Upper lobe of left lung (tissue), 6 donors: ENCODE data around the gene TEDC2. TPM values are rescaled to one million over a fixed set of nuclear protein-coding genes. Genes with fewer than 3 reads are reported as not detected.
"Not testable (repeated sequence)": the region's sequence is repeated elsewhere in the genome, so short reads cannot be mapped to it uniquely, and the experiment has no call there.

ENCODE experiments used
- ATAC-seq, 2 donors: fragments of 200-7000 bp; cut with Tn5 transposase; one replicate each; pipeline ENCODE4 v1.9.1; 2022; ENCODE audit warnings: mild to moderate bottlenecking in 2 of 2, moderate library complexity in 2 of 2; ENCODE audit not compliant: low FRiP score in 2 of 2
- DNase-seq, 2 donors: peaks; one replicate each; pipeline ENCODE4 v3.0.0-alpha.2; 2019 to 2020
- H3K27ac ChIP-seq, 4 donors: fragments of 200-600 bp; sonication (generic); one replicate each; pipeline ENCODE4 v1.5.1; 2016 to 2019
- H3K27me3 ChIP-seq, 4 donors: fragments of 200-600 bp; sonication (generic); one replicate each; pipeline ENCODE4 v1.5.1; 2017 to 2019
- H3K36me3 ChIP-seq, 4 donors: fragments of 200-600 bp; sonication (generic); one replicate each; pipeline ENCODE4 v1.5.1; 2016 to 2019
- H3K4me1 ChIP-seq, 4 donors: fragments of 200-600 bp; sonication (generic); one replicate each; pipeline ENCODE4 v1.5.1; 2018 to 2019
- H3K4me3 ChIP-seq, 4 donors: fragments of 200-600 bp; sonication (generic); one replicate each; pipeline ENCODE4 v1.5.1; 2017 to 2019; ENCODE audit warnings: mild to moderate bottlenecking in 2 of 4, moderate library complexity in 1 of 4
- H3K9me3 ChIP-seq, 4 donors: fragments of 200-600 bp; sonication (generic); one replicate each; pipeline ENCODE4 v1.5.1; 2018 to 2019
- CTCF ChIP-seq, 6 experiments: fragments of 450-650 bp in 4 of 6; fragments of 200-600 bp in 2 of 6; sonication (generic) in 2 of 6; IDR thresholded peaks; one replicate each; pipeline ENCODE4 v1.5.1; 2016 to 2019; ENCODE audit warnings: antibody characterized with exemption in 6 of 6
- EP300 ChIP-seq, 4 donors: sonication (generic); formaldehyde crosslinking; IDR thresholded peaks; one replicate each; pipeline ENCODE4 v1.5.1; 2017; ENCODE audit warnings: antibody characterized with exemption in 4 of 4, control low read depth in 2 of 4
- POLR2A ChIP-seq, 4 donors: fragments of 450-650 bp; IDR thresholded peaks; one replicate each; pipeline ENCODE4 v1.5.1; 2016 to 2017; ENCODE audit warnings: antibody characterized with exemption in 4 of 4, mild to moderate bottlenecking in 2 of 4
- POLR2AphosphoS5 ChIP-seq, 2 donors: sonication (generic); formaldehyde crosslinking; IDR thresholded peaks; one replicate each; pipeline ENCODE4 v1.5.1; 2017; ENCODE audit warnings: antibody characterized with exemption in 2 of 2
- WGBS, 2 donors: methylation state at CpG; one replicate each; pipeline ENCODE4 v1.1.5; 2017 to 2018; 5-methylcytosine and 5-hydroxymethylcytosine counted together
- total RNA-seq, 6 donors: library from RNA; depleted of rRNA in 4 of 6; stranded (reverse); fragments of >200 nt in 4 of 6; gene quantifications; one replicate each; pipeline versions ENCODE4 v1.1.0 to v1.2.1, GENCODE V29; 2016 to 2021
- donor health status: DM: no; HTN: no; CAD: no; lungs with moderate emphysema.
- donor health status: DM: no; HTN: yes; CAD: no; lungs with severe emphysema.

Gene TEDC2
- total RNA-seq, 6 donors from 2014 or later = 0.61 to 2.7 (median 1.7) TPM; not detected in 1

GRCh38 chr16:2477327-2477726 lies 17.4 kb downstream of the TEDC2 start:
- DNase-seq (no peak), ATAC-seq (no peak)
- no peaks in the 10 kb centered on the region for H3K36me3 ChIP-seq
- peaks cover 31 to 73% (median 47%) of the 10 kb centered on the region in 4 donors for H3K4me1 ChIP-seq
- H3K4me3 ChIP-seq = no peak overlapping the region
- no peaks in the 10 kb centered on the region for H3K9me3 ChIP-seq
- no peak for TF ChIP-seq POLR2AphosphoS5 (IDR thresholded peaks at IDR 0.05)
- no peak for TF ChIP-seq CTCF (IDR thresholded peaks at IDR 0.05)
- no peak for TF ChIP-seq POLR2A (IDR thresholded peaks at IDR 0.05)
- no peak for TF ChIP-seq EP300 (IDR thresholded peaks at IDR 0.05)
- H3K27me3 ChIP-seq = peaks cover 0 to 10% (median 4%) of the 10 kb centered on the region in 4 donors
- peak overlapping the region in 1 of 4 donors; percentile 5 for H3K27ac ChIP-seq
- 87 to 90% methylated on average over 3 of the region's 3 CpGs for WGBS, 2 donors

GRCh38 chr16:2478279-2478678 lies 18.4 kb downstream of the TEDC2 start:
- no peak for DNase-seq
- no peak for TF ChIP-seq EP300 (IDR thresholded peaks at IDR 0.05)
- TF ChIP-seq CTCF (IDR thresholded peaks at IDR 0.05) = no peak
- TF ChIP-seq POLR2A (IDR thresholded peaks at IDR 0.05) = no peak
- no peak for TF ChIP-seq POLR2AphosphoS5 (IDR thresholded peaks at IDR 0.05)
- no peak for ATAC-seq
- 62 to 72% methylated on average over 8 of the region's 8 CpGs for WGBS, 2 donors
- H3K4me1 ChIP-seq = peaks cover 39 to 75% (median 52%) of the 10 kb centered on the region in 4 donors
- no peak overlapping the region for H3K4me3 ChIP-seq
- no peaks in the 10 kb centered on the region for H3K9me3 ChIP-seq
- H3K27me3 ChIP-seq = peaks cover 0 to under 1% (median 0%) of the 10 kb centered on the region in 4 donors
- no peaks in the 10 kb centered on the region for H3K36me3 ChIP-seq
- H3K27ac ChIP-seq = no peak overlapping the region

GRCh38 chr16:2479996-2480395 lies 20.1 kb downstream of the TEDC2 start:
- not testable (repeated sequence) for ATAC-seq, H3K9me3 ChIP-seq, H3K36me3 ChIP-seq, DNase-seq, H3K27me3 ChIP-seq, H3K4me3 ChIP-seq
- Histone ChIP-seq H3K27ac (peak overlapping the region in 1 of 4 donors; percentile 58), H3K4me1 (peaks cover 43 to 73% (median 59%) of the 10 kb centered on the region in 4 donors)
- WGBS, 2 donors = 96 to 99% methylated on average over 10 of the region's 10 CpGs

- H3K36me3 ChIP-seq = no peaks in the 10 kb centered on the region
- ATAC-seq (peak in 1 of 2 donors; percentile 81), DNase-seq (peak in 1 of 2 donors; percentile 95)
- peak overlapping the region; percentile 58 to 78 (median 66) for H3K27ac ChIP-seq
- no peak overlapping the region for H3K4me3 ChIP-seq
- H3K27me3 ChIP-seq = no peaks in the 10 kb centered on the region
- peaks cover 40 to 71% (median 62%) of the 10 kb centered on the region in 4 donors for H3K4me1 ChIP-seq
- H3K9me3 ChIP-seq = no peaks in the 10 kb centered on the region
- WGBS, 2 donors = 68 to 70% methylated on average over 12 of the region's 12 CpGs
- TF ChIP-seq EP300 (IDR thresholded peaks at IDR 0.05) = no peak
- TF ChIP-seq POLR2AphosphoS5 (IDR thresholded peaks at IDR 0.05) = peak in 1 of 2 donors; percentile 20
Observed at GRCh38 chr16:2480948-2481347, 21.0 kb downstream of the TEDC2 start.

GRCh38 chr16:2481676-2482075 lies 21.8 kb downstream of the TEDC2 start:
- Histone ChIP-seq H3K36me3 (no peaks in the 10 kb centered on the region), H3K4me1 (peaks cover 45 to 71% (median 63%) of the 10 kb centered on the region in 4 donors), H3K4me3 (no peak overlapping the region), H3K27ac (peak overlapping the region; percentile 58 to 67 (median 65)), H3K9me3 (no peaks in the 10 kb centered on the region), H3K27me3 (no peaks in the 10 kb centered on the region)
- no peak for TF ChIP-seq POLR2A (IDR thresholded peaks at IDR 0.05)
- TF ChIP-seq CTCF (IDR thresholded peaks at IDR 0.05) = no peak
- no peak for TF ChIP-seq POLR2AphosphoS5 (IDR thresholded peaks at IDR 0.05)
- no peak for TF ChIP-seq EP300 (IDR thresholded peaks at IDR 0.05)
- DNase-seq = no peak
- 80 to 82% methylated on average over 4 to 7 of the region's 7 CpGs for WGBS, 2 donors
- ATAC-seq = no peak

- no peak for ATAC-seq
- no peaks in the 10 kb centered on the region for H3K36me3 ChIP-seq
- no peaks in the 10 kb centered on the region for H3K27me3 ChIP-seq
- DNase-seq = no peak
- 73 to 80% methylated on average over 13 of the region's 13 CpGs for WGBS, 2 donors
- H3K4me1 ChIP-seq = peaks cover 51 to 71% (median 66%) of the 10 kb centered on the region in 4 donors
- H3K9me3 ChIP-seq = no peaks in the 10 kb centered on the region
- no peak overlapping the region for H3K4me3 ChIP-seq
- TF ChIP-seq CTCF (IDR thresholded peaks at IDR 0.05) (no peak), POLR2AphosphoS5 (IDR thresholded peaks at IDR 0.05) (no peak), EP300 (IDR thresholded peaks at IDR 0.05) (no peak), POLR2A (IDR thresholded peaks at IDR 0.05) (no peak)
- peak overlapping the region in 3 of 4 donors; percentile 58 to 65 (median 64) for H3K27ac ChIP-seq
Observed at GRCh38 chr16:2482249-2482648, 22.3 kb downstream of the TEDC2 start.
